Left lung (tissue), 10 donors: ENCODE results near the gene TRIM15. TPM values are rescaled to one million over a fixed set of nuclear protein-coding genes. Genes with fewer than 3 reads are reported as not detected.
A peak's percentile ranks its signal among the peaks of the same experiment; 100 is the strongest.

Experiments used
- ATAC-seq: fragments of 200-7000 bp; cut with Tn5 transposase; one replicate; pipeline ENCODE4 v1.9.1; 2020; ENCODE audit warnings: moderate library complexity
- DNase-seq, 4 donors: peaks; one replicate each; pipeline ENCODE4 v3.0.0-alpha.2; 2013 to 2020
- H3K27ac ChIP-seq, 2 donors: fragments of 200-600 bp; sonication (generic) in 1 of 2; one replicate each; pipeline versions ENCODE4 v1.5.0 to v1.8.0; 2020 to 2021
- H3K27me3 ChIP-seq, 2 donors: fragments of 200-600 bp; sonication (generic) in 1 of 2; one replicate each; pipeline versions ENCODE4 v1.5.0 to v1.8.0; 2020 to 2021
- H3K36me3 ChIP-seq, 2 donors: fragments of 200-600 bp; sonication (generic) in 1 of 2; one replicate each; pipeline versions ENCODE4 v1.5.0 to v1.8.0; 2020 to 2021
- H3K4me1 ChIP-seq, 2 donors: fragments of 200-600 bp; one replicate each; pipeline ENCODE4 v1.8.0; 2021
- H3K4me3 ChIP-seq, 2 donors: fragments of 200-600 bp; sonication (generic) in 1 of 2; one replicate each; pipeline versions ENCODE4 v1.5.0 to v1.8.0; 2020 to 2021; ENCODE audit warnings: mild to moderate bottlenecking in 1 of 2
- H3K9me3 ChIP-seq, 2 donors: fragments of 200-600 bp; sonication (generic) in 1 of 2; one replicate each; pipeline versions ENCODE4 v1.5.0 to v1.8.0; 2020 to 2021
- intact Hi-C, 2 donors: fragments of 100-400 bp; cut with DNase I; formaldehyde crosslinking; loops; one replicate each; pipeline versions ENCODE4 v1.11.2 to v1.14.2; 2022
- polyA plus RNA-seq, 6 donors: library from polyadenylated mRNA; unstranded; fragments of 120-200 nt; gene quantifications; one replicate each; pipeline ENCODE4 v1.2.1, GENCODE V29; 2013; ENCODE audit not compliant: insufficient read length in 6 of 6
- total RNA-seq, 2 donors: library from RNA; stranded (reverse); fragmentation: NEBNext Ultra II Directional; extraction: Animal tissue kit (Norgen Biotek cat#: 25700); gene quantifications; one replicate each; pipeline ENCODE4 v1.2.1, GENCODE V29; 2021
- TF ChIP-seq, protein P1 (sequence below), 2 donors: fragments of 200-600 bp; sonication (generic) in 1 of 2; IDR thresholded peaks; one replicate each; pipeline versions ENCODE4 v1.5.0 to v1.8.0; 2021; ENCODE audit warnings: antibody characterized with exemption in 2 of 2
- donor health status: DM: no; HTN: yes; CAD: no.
- donor health status: DM: no; HTN: no; CAD: no.

Gene TRIM15
- total and polyA plus RNA-seq, 8 donors = not detected

DNA sequence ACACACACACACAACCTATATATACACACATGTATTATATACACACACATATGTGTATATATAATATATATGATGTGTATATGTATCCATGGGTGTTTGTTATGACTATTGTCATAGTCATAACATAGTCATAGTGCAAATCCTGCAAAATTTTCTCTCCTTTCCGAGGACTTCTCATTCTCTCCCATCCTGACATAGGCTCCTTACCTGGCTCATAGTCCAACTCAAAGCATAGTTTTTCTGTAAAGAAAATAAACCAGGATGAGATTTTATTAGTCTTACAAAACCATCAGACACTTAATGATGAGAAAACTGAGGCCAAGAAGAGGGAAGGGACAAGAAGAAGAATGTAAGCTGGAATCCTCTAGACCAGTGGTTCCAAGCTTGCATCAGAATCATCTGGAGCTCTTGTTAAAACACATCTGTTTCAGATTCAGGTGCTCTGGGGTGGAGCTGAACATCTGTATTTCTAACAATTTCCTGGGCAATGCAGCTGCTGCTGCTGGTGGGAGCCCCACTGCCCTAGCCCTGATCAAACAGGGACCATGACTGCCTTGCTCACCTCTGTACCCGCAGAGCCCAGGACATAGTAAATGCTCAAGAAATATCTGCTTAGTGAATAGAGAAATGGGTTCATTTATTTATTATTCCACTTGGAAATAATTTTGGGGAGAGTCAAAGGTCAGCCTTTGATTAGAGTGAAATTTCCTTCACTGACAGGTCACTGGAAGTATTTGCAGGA lies 7.7 kb upstream of the TRIM15 start:
- Histone ChIP-seq H3K9me3 (no peaks in the 10 kb centered on the region), H3K27ac (no peak overlapping the region), H3K4me3 (no peak overlapping the region), H3K27me3 (no peaks in the 10 kb centered on the region), H3K36me3 (no peaks in the 10 kb centered on the region), H3K4me1 (peaks cover 0 to 12% of the 10 kb centered on the region in 2 donors)
- TF ChIP-seq, protein P1, sequence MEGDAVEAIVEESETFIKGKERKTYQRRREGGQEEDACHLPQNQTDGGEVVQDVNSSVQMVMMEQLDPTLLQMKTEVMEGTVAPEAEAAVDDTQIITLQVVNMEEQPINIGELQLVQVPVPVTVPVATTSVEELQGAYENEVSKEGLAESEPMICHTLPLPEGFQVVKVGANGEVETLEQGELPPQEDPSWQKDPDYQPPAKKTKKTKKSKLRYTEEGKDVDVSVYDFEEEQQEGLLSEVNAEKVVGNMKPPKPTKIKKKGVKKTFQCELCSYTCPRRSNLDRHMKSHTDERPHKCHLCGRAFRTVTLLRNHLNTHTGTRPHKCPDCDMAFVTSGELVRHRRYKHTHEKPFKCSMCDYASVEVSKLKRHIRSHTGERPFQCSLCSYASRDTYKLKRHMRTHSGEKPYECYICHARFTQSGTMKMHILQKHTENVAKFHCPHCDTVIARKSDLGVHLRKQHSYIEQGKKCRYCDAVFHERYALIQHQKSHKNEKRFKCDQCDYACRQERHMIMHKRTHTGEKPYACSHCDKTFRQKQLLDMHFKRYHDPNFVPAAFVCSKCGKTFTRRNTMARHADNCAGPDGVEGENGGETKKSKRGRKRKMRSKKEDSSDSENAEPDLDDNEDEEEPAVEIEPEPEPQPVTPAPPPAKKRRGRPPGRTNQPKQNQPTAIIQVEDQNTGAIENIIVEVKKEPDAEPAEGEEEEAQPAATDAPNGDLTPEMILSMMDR (IDR thresholded peaks at IDR 0.05) = no peak
- DNase-seq = no peak
- ATAC-seq = no peak
- intact Hi-C loops = no loop called here

GRCh38 chr6:30156262-30156599 lies 7.1 kb upstream of the TRIM15 start:
- no peaks in the 10 kb centered on the region for H3K9me3 ChIP-seq
- intact Hi-C loops = no loop called here
- H3K4me3 ChIP-seq = no peak overlapping the region
- ATAC-seq (peak; percentile 62), DNase-seq (peak in 1 of 4 donors; percentile 51)
- no peaks in the 10 kb centered on the region for H3K36me3 ChIP-seq
- no peak overlapping the region for H3K27ac ChIP-seq
- peaks cover 0 to 12% of the 10 kb centered on the region in 2 donors for H3K4me1 ChIP-seq
- TF ChIP-seq, protein P1 (IDR thresholded peaks at IDR 0.05) = no peak
- H3K27me3 ChIP-seq = no peaks in the 10 kb centered on the region

DNA sequence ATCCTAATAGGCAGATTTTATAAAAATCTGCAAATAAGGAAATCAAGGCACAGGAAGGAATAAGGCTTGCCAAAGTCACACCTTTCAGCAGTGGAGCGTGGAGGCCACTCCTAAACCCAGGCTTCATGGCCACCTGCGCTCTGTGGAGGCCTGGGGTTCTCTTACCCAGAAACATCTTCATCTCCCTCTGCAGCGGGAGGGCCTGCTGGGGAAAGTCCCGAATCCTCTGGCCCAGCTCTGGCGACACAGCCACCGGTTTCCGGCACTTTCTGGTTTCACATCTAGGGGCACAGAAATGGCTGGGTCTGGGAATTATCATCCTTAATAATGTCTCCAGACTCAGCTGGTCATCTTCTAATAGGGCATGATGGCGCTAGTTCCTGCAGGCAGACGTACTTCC lies 6.6 kb upstream of the TRIM15 start:
- TF ChIP-seq, protein P1 (IDR thresholded peaks at IDR 0.05) = no peak
- ATAC-seq = no peak
- H3K27me3 ChIP-seq = no peaks in the 10 kb centered on the region
- intact Hi-C loops = no loop called here
- no peaks in the 10 kb centered on the region for H3K36me3 ChIP-seq
- H3K4me3 ChIP-seq = no peak overlapping the region
- no peak for DNase-seq
- no peaks in the 10 kb centered on the region for H3K9me3 ChIP-seq
- peaks cover 0 to 12% of the 10 kb centered on the region in 2 donors for H3K4me1 ChIP-seq
- H3K27ac ChIP-seq = no peak overlapping the region

DNA sequence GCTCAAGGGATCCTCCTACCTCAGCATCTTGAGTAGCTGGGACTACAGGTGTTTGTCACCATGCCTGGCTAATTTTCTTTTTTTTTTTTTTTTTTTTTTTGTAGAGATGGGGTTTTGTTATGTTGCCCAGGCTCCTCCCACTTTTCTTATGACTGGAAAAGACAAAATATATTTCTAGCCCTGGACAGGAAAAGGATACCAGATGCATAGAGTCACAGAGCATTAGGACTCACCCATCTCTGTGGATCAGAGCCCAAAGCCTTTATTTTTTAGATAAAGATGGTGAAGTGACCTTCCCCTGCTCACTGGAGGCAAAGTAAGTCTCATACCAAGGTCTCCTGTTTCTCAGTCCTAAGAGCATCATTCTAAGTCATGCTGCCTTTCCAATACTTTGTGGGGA lies 5.8 kb upstream of the TRIM15 start:
- TF ChIP-seq, protein P1 (IDR thresholded peaks at IDR 0.05) = no peak
- intact Hi-C loops = no loop called here
- Histone ChIP-seq H3K27ac (no peak overlapping the region), H3K27me3 (no peaks in the 10 kb centered on the region), H3K4me3 (no peak overlapping the region), H3K4me1 (peaks cover 0 to 12% of the 10 kb centered on the region in 2 donors), H3K9me3 (no peaks in the 10 kb centered on the region), H3K36me3 (no peaks in the 10 kb centered on the region)
- DNase-seq (no peak), ATAC-seq (no peak)

GRCh38 chr6:30157999-30158398 lies 5.3 kb upstream of the TRIM15 start:
- intact Hi-C loops = no loop called here
- H3K27ac ChIP-seq = no peak overlapping the region

More at GRCh38 chr6:30157999-30158398, 5.3 kb upstream of the TRIM15 start:
- DNase-seq = no peak
- peaks cover 0 to 9% of the 10 kb centered on the region in 2 donors for H3K4me1 ChIP-seq
- H3K27me3 ChIP-seq = peaks cover 0 to under 1% of the 10 kb centered on the region in 2 donors
- H3K4me3 ChIP-seq = no peak overlapping the region
- H3K9me3 ChIP-seq = no peaks in the 10 kb centered on the region
- no peaks in the 10 kb centered on the region for H3K36me3 ChIP-seq
- ATAC-seq = no peak
- TF ChIP-seq, protein P1 (IDR thresholded peaks at IDR 0.05) = no peak
